ENCODE measurements around the gene DNAJC1.

- TF ChIP-seq EP300 (IDR thresholded peaks at IDR 0.05; ENCODE audit: borderline replicate concordance in 1 of 2, control insufficient read depth in 1 of 2, low read depth in 2 of 2, low read length in 2 of 2) = no peak
- no peak for TF ChIP-seq RB1 (IDR thresholded peaks at IDR 0.05; ENCODE audit: borderline replicate concordance)
Measured at GRCh38 chr10:21953585-21954057, 49.9 kb downstream of the DNAJC1 start.

All from GM12878 (cell line).